GF-D8 (cell line): ENCODE measurements around the gene PRPF6.

Source experiments
- DNase-seq: peaks from one replicate; lab custom pipeline; 2025; lab: John Stamatoyannopoulos, UW

PRPF6 gene, protein sequence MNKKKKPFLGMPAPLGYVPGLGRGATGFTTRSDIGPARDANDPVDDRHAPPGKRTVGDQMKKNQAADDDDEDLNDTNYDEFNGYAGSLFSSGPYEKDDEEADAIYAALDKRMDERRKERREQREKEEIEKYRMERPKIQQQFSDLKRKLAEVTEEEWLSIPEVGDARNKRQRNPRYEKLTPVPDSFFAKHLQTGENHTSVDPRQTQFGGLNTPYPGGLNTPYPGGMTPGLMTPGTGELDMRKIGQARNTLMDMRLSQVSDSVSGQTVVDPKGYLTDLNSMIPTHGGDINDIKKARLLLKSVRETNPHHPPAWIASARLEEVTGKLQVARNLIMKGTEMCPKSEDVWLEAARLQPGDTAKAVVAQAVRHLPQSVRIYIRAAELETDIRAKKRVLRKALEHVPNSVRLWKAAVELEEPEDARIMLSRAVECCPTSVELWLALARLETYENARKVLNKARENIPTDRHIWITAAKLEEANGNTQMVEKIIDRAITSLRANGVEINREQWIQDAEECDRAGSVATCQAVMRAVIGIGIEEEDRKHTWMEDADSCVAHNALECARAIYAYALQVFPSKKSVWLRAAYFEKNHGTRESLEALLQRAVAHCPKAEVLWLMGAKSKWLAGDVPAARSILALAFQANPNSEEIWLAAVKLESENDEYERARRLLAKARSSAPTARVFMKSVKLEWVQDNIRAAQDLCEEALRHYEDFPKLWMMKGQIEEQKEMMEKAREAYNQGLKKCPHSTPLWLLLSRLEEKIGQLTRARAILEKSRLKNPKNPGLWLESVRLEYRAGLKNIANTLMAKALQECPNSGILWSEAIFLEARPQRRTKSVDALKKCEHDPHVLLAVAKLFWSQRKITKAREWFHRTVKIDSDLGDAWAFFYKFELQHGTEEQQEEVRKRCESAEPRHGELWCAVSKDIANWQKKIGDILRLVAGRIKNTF

DNA sequence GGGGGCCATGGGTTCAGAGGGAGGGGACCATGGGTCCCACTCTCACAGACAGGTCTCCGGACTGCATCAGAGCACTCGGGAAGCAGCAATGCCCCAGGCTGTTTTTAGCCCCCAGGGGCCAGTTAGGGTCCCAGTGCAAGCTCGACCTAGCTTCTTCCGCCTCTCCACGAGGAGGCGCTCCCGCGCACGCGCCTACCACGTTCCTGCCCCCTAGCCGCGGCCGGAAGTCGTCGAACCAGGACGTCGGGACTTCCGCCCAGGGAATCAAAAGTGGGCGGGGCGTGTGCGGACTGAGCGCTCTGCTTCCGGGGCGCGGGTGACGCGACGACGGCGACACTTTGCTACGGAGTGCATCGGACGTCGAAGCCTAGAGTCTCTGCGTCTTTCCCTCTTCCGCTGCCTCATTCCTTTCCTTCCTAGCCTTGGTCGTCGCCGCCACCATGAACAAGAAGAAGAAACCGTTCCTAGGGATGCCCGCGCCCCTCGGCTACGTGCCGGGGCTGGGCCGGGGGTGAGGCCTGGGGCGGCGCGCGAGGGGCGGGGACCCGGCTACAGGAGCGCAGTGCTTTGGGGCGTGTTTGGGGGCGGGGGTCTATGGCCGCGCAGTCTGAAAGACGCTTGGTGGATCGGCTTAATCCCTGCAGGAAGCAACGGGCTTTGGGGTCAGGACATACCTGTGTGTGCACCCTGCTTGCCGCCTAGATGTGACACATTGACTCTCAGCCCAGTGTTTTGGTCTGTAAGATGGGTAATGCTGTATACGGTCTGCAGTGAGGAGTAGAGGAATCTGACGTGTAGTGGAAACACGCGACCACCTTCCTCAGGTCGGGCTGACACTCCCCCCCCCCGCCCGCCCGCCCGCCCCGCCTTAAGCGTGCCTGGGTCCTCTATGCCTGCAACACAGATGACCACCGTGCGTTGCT, at the start of gene PRPF6:
Gene PRPF6 (plus strand): TSS at position 327 of the 923 bp plus-strand sequence. CDS start 114 bp downstream, at position 441.
- DNase-seq = peak; percentile 87

DNA sequence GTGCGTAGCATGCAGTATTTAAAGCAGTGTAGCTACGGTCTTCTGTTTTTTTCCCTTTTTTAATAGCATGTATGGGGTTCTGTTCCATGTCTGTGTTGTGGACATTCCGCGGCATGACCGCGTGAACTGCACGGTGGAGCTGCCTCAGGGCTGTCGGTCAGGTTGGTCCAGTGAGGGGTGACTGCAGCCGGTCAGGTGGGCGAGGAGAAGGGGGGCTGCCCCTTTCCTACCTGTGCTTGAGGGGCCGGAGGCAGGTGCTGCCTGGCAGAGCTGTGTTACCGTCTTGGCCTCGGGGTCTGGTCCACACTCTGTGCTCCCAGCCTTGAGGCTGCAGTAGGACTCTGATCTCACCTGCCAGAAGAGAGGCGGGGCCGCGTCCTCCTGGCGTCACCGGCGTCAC, 49.2 kb upstream of the PRPF6 start:
- no peak for DNase-seq

DNA sequence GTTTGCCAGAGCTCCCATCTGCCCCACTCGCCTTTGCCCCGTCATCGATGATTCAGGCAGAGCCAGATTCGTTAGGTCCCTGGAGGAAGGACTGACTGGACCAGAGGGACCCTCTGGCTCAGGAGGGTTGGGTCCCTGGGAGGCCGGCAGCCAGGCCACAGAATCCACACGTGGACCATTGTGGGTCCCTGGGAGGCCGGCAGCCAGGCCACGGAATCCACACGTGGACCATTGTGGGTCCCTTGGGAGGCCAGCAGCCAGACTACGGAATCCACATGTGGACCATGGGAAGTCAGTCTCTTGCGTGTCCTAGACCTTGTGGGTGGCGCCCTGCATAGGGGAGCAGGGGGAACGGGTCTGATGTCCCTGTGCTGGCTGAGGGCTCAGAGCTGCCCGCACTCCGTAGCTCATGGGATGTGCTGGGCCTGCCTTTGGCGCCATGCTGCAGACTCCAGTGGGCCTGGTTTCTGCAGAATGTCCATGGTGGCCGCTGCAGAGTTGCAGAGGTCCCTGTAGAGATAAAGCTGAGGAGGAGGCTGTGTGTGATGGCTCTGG, 48.2 kb upstream of the PRPF6 start:
- DNase-seq = no peak

DNA sequence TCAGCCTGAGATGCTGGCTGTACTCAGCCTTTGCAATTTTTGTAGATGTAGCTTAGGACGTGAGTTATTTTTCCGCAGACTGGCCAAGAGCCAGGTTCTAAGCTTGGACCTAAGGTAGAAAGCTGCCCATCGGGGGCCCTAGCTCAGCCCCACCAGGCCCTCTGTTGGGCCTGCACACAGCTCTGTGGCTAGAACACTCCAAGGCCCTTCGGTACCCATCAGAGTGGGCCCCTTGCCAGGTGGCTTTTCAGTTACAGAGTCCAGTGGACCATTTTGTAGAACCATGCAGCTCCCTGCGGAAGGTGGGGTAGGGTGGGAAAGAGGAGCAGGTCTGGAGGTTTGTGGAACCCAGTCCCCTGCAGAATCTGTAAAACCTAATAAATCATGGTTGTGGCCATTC, 47.3 kb upstream of the PRPF6 start:
- no peak for DNase-seq

DNA sequence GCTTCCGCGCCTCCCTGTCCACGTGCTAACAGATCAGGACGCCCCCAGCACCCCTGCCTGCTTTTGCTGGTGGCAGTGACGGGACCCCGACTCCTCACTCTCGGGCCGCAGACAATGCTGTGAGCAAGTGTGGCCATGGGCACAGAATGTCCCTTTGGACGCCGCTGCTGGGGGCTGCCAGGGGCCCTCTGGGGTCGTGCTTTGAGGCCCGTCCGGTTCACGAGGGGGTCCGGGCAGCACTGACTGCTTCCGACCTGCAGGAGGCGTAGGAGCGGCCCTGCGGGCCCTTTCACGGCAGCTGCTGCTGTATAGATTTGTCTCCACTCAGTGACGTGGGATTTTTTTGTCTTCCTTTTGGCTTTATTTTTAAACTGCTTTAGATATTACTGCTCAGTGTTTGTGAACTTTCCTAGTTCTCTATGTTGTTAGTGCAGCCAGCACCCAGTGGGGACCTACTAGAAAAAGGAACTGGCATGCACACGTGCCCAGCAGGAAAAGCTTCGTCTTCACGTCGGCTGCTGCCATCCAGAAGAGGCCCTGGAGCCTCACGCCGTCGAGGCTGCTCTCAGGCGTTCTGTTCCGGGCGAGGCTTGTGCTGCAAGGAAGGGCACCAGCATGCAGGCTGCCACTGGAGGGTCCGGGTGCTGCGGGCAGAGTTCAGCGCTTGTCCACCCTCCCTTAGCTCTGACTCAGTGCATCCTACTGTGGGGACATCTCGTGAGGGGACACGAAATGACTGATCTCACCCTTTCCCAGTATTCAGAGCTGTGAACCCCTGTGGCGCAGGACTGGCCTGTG, 46.5 kb upstream of the PRPF6 start:
- DNase-seq = no peak

DNA sequence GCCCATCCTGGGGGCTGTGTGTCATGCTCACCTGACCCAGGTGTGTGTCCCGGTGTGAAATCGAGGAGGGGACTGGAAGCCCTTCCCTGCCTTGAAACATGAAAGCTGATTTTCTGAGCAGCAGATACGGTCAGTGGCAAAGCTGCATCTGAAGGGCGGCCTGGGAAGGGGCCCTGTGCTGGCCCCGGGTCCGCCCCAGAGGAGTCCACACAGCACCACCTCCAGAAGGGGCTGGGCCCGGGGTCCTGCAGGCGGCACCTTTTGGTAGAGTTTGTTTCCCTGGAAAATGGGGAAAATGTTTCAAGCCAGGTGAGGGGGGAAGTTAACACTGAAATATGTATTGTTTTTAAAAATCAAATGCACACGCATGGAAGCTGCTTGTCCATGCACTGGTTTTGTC, 45.5 kb upstream of the PRPF6 start:
- DNase-seq = no peak

DNA sequence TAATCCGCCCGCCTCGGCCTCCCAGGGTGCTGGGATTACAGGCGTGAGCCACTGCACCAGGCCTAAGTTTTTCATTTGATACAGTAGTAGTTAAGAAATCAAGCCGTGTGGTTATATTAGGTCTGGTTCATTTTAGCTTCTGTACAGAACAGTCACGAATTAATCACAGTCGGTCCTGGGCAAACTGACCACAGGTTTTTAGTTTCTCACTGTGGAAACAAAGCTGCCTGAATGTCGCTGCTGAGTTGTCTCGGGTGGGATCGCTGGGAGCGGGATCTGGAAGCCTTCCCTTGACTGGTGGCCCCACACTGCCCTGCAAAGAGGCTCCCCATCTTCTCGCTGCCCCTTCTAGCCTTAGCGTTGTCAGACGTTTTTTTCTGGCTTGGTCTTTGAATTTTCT, 43.3 kb upstream of the PRPF6 start:
- DNase-seq = no peak

DNA sequence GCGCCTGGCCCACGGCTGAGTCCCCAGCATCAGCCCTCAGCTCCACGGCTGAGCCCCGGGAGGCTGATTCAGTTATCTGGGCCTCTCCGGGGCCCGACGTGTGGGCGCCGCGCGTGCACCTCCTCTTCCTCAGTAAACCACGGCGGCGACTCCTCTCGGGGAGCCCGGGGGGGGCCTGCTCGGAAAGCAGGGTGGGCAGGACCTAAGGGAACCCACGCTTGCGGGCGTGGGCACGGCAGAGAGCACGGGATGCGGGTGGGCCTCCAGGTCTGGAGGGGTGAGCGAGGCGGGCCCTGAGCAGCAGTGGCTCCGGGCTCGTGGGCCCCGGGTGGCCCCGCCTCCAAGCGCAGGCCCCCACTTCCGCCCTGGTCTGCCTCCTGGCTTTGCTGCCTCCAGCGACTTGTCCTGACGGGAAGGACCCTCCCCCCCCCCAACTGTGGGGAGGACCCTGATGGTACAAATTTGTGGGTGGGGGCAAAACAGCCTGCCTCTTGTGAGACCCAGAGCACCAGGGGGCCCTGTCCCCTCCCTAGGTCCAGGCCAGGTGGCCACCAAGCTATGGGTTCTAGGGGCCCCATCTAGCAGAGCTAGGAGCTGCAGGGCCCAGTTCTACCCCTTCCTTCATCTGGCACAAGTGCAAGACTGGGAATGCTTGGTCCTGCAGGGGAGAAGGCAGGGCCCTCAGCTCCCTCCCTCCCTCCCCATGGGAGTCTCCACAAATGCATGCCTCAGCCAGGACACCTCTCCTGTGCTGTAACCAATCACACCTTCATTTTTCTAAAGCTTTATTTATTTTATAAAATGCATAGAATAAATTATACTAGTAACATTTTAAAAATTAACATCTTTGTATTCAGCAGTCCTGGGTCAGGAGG, 41.6 kb upstream of the PRPF6 start:
- no peak for DNase-seq

DNA sequence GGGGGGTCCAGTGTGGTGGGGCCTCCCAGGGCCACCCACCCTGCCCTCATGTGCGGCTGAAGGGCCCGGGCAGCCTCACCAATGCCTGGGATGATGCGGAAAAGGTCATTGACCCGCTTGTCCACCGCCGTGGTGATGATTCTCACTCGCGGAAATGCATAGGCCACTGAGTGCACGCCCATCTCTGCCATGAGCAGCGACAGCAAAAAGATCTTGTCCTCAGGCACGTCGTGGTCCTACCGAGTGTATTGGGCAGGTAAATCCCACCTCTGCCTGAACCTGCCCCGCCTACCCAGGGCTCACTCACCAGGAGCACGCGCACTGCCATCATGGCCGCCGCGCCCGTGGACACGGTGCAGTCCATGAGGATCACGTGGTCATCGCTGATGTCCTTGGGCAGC, 40.9 kb upstream of the PRPF6 start:
- no peak for DNase-seq

DNA sequence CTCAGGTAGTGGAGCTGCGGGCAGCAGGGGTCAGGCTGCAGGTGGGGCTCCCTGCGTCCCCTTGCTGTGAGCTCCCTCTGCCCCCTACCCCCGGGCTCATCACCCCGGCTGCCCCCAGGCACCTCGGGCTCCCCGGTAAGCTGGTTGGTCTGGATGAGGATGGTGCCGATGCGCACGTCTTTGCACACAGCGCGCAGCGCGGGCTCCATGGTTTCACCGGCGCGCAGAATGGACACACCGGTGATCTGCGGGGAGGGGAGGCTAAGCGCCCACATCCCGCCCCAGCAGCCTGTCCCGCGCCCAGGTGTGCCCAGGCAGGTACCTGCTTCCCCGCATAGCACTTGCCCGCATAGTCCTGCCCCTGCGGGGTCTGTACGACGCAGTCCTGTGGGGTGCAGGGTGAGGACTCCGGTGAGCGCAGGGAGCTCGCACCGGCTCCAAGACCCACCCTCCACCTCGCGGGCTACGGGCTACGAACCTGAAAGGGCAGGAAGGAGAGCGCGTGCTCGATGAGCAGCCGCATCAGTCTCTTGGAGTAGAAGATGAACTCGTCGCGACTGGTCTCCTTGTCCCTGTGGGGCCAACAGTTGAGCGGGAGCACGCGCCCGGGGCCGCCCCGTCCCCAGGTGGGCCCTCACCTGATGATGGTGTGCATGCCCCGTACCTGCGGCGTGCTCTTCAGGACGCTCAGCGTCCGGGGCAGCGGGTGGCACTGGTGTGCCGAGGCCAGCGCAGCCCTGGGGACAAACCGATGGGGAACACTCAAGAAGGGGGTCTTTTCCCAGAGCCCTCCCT, 40.3 kb upstream of the PRPF6 start:
- no peak for DNase-seq

DNA sequence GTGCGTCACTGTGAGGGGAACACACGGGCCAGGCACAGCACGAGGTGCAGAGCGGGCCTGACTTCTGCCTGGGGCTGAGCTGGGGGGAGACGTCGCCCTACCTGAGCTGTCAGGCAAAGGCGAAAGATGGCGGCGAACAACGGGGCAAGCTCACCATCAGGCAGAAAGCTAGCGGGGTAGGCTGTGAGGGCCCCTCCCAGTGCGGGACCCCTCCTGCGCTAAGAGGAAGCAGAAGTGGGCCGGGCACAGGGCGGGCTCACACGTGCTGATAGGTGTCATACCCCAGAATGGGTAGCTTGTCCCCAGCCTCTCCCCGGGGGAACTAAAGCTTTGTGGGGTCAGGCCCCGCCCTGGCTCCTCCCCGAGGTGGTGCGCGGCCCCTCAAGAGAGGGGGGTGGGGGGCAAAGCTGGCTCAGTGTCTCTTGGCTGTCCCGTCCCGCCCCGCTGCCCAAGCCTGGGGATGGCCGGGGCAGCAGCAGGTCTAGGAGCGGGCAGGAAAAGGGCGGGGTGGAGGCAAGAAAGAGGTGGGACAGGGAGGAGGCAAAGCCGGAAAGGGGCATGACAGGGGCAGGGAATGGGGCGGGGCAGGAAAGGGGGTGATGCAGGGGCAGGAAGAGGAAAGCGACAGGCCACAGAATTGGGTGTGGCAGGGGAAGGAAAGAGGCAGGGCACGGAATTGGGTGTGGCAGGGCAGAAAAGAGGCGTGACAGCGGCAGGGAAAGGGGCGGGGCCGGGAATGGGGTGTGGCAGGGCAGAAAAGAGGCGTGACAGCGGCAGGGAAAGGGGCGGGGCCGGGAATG, 39.5 kb upstream of the PRPF6 start:
- peak; percentile 82 for DNase-seq

DNA sequence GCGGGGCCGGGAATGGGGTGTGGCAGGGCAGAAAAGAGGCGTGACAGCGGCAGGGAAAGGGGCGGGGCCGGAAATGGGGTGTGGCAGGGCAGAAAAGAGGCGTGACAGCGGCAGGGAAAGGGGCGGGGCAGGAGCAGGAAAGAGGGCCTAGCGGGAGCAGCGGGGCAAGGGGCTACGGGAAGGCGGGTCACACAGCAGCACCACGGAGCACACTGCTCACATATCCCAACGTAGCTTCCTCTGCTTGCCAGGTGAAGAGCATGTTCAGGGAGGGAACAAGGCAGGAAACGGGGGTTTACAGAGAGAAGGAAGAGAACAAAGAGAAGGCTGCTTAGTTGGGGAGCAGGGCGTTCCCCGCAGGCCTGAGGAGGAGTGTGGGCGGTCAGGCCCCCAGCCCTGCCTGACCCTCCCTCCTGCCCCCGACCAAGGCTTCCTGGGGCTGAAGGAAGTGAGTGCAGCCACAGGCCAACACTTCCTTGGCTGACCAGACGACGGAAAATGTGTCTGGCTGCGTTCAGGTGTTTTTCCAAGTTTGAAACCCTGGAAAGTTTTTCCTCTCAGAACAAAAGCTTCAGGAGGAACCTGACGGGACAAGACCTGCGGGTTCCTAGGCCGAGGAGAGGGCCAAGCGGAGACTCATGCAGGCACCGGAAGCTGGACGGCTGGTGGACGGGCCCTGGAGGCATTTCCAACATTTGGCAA, 38.5 kb upstream of the PRPF6 start:
- no peak for DNase-seq

DNA sequence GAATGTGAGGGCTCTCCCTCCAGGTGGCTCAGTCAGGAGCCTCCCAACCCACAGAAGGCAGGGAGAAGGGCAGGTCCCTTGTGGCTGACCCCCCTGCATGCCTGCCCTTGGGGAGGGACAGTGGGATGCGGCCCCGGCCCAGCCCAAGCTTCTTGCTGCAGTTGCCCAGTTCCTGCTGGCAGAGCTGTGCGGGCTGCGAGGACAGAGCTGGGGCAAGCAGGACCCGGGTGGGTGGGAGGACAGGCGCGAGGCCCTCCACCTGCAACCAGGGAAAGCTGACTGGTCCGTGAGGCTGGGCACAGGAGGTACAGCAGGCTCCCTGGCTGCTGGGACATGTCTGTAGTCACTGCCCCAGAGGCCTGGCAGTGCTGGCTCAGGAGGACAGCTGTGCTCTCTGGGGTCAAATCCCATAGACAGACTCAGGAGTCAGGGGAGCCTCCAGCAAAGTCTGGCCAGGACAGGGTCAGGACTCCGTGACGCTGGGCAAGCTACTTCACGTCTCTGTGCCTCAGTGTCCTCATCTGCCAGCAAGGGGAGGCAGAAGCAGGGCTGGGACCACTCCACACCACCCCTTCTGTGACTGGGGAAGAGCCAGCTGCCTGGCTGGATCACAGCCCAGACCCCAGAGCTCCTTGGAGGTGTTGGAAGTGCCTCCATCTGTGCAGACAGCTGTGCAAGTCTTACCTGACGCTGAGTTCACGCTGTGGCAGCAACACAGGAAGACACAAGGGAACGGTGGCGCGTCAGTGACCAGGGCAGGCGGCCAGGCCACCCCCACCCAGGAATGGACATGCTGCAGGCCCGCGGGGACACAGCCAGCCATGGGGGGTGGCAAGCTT, 37.7 kb upstream of the PRPF6 start:
- DNase-seq = no peak

DNA sequence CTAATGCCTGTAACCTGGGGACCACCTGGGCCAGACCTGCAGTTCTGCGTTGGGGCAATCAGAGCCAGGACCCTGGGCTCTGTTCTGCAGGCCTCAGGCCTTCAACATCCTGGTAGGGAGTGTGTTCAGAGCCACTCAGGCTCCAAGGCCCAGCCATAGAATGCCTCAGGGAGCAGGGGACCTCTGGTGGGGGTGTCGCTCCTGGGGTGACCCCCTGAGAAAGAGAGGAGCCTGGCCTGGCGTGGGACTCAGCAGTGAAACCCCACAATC, 37.2 kb upstream of the PRPF6 start:
- DNase-seq = no peak

DNA sequence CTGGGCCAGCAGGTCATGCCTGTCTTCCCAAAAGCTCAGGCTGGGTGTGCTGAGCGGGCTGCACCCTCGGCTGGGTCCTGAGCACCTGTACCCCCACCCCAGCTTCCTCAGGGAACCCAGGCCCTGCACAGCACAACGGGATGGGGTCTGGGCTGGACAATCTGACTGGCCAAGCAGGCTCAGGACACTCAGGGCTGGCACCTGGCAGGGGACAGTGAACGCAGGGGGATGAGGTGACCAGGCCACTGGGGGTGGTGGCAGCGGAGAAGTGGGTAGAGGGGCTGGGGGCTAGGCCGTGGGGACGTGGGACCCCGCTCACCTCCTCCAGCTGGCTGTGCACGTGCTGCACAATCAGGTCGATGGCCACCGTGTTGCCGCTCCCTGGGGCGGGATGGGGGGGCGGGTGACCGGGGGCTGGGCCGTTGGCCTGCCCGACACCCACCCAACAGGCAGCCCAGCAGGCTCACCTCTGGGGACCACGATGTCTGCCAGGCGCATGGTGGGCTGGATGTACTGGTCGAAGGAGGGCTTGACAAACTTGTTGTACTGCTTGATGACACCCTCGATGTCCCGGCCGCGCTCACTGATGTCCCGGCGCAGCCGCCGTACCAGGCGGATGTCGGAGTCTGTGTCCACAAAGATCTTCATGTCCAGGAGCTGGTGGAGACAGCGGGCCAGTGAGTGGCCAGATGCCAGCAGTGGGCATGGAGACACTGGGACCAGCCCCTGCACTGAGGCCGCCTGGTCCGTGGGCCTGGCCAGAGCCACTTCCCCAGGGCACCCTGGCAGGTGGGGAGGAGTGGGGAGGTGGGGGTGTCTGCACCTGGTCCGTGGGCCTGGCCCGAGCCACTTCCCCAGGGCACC, 36.6 kb upstream of the PRPF6 start:
- no peak for DNase-seq
